HG03460 (cell line): ENCODE measurements around the gene GALNT16.

Experiments used
- ATAC-seq: cut with Tn5 transposase; IDR thresholded peaks from one replicate; pipeline ENCODE4 v1.9.1; 2021; ENCODE audit not compliant: unreplicated experiment

GALNT16 gene

DNA sequence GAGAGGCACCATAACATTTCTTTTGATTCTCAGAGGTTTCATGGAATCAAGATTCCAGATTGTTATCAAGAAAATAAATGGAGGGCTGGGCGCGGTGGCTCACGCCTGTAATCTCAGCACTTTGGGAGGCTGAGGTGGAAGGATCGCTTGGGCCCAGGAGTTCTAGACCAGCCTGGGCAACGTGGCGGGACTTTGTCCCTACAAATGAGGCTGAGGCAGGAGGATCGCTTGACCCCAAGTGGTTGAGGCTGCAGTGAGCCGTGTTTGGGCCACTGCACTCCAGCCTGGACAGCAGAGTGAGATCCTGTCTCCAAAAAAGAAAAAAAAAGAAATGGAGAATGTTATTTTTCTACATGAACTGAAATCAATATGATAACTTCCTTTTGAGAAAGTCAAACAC is 139.8 kb downstream of the GALNT16 start:
- no peak for ATAC-seq

DNA sequence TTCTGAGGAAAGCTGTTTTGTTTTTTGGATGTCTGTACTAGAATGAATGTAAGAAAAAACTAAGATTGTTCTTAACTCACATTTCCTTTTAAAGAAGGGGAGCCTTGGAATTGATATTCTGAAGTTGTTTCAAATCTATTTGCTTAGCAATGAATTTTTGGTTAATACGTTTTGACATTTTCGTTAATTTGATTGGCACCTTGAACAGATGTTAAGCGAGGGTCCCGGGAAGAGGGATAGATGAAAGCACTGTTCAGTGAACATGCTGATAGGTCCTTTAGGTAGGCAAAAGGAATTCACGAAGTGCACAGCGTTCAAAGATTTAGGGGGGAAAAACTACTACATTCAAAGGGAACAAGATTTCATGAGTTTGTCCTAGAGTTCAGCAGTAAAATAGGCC is 140.2 kb downstream of the GALNT16 start:
- no peak for ATAC-seq

DNA sequence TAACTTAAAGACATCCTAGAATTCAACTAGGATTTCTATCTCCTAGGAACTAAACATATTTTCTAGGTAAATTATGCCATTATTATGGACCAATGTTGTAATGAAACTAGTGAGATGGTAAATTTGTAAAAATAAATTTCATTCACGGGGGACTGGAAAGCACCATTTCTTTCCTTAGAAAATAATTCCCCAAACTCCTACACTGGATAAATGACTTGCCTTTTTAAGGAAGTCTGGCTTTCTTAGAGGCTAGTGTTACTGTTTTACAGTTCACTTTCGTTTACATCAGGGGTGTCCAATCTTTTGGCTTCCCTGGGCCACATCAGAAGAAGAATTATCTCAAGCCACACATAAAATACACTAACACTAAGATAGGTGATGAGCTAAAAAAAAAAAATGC is 141.9 kb downstream of the GALNT16 start:
- ATAC-seq = no peak

DNA sequence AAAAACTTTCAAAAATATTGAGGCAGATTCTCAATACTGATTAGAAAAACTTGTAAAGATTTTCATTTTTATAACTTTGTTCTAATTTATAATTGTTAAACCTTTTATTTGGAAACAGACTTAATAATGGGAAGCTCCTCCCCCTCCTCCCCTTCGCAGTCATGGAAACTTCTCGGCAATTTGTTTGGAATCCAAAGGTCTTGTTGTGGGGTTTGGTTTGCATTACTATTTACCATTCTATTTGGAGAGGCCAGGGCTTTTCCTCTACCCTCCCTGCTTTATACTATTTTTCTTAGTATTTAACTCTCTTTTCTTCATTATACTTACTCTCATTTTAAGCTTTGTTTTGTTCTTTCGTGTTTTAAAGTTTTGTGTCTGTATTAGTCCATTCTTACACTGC is 144.5 kb downstream of the GALNT16 start:
- ATAC-seq = no peak

DNA sequence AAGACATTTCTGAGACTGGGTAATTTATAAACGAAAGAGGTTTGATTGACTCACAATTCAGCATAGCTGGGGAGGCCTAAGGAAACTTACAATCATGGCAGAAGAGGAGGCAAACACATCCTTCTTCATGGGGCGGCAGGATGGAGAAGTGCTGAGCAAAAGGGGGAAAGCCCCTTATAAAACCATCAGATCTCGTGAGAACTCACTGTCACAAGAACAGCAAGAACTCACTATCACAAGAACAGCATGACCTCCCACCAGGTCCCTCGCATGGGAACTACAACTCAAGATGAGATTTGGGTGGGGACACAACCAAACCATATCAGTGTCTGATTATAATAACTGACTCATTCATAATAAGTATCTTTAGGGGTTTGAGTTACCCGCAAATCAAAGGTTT is 144.9 kb downstream of the GALNT16 start:
- no peak for ATAC-seq

DNA sequence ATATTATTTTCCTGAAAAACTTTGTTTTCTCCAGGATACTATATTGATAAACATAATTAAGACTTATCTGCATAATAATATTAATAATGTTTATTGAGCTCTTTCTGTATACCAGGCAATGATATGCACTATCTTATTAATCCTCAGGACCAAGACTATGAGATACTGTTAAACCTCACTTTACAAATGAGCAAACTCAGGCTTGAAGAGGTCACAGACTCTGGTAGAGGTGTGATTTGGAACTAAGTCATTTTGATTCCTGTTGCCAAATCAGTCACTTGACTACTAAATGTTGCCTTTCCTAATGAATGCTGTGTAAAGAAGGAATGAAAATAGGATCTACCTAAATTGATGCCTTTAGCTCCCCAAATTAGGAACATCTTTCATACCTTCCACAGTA is 145.8 kb downstream of the GALNT16 start:
- ATAC-seq = no peak
